Left ventricle myocardium inferior (tissue), 1 donor: Measurements from ENCODE around the gene EPHA5. TPM values are rescaled to one million over a fixed set of nuclear protein-coding genes. Genes with fewer than 3 reads are reported as not detected.

Experiments
- DNase-seq: peaks from one replicate; pipeline ENCODE4 v3.0.0-alpha.2; 2020
- H3K27ac ChIP-seq: fragments of 200-600 bp; replicated peaks from 2 replicates; pipeline ENCODE4 v1.8.0; 2021
- H3K27me3 ChIP-seq: fragments of 200-600 bp; 2 replicates; pipeline ENCODE4 v1.8.0; 2021; ENCODE audit warnings: low read depth
- H3K36me3 ChIP-seq: fragments of 200-600 bp; 2 replicates; pipeline ENCODE4 v1.8.0; 2021
- H3K4me1 ChIP-seq: fragments of 200-600 bp; 2 replicates; pipeline ENCODE4 v1.8.0; 2021
- H3K4me3 ChIP-seq: fragments of 200-600 bp; 2 replicates; pipeline ENCODE4 v1.8.0; 2021; ENCODE audit warnings: mild to moderate bottlenecking, moderate library complexity
- H3K9me3 ChIP-seq: fragments of 200-600 bp; replicated peaks from 2 replicates; pipeline ENCODE4 v1.8.0; 2021
- intact Hi-C: fragments of 100-400 bp; cut with micrococcal nuclease; formaldehyde crosslinking; loops from one replicate; pipeline ENCODE4 v1.11.0; 2022
- total RNA-seq: library from RNA; stranded (reverse); fragmentation: NEBNext Ultra II Directional; extraction: Animal tissue kit (Norgen Biotek cat#: 25700); gene quantifications from one replicate; pipeline ENCODE4 v1.2.1, GENCODE V29; 2021
- TF ChIP-seq, protein P1 (sequence below): fragments of 200-600 bp; IDR thresholded peaks from 2 replicates; pipeline ENCODE4 v1.8.0; 2021; ENCODE audit warnings: antibody characterized with exemption, mild to moderate bottlenecking, borderline replicate concordance
- donor health status: DM: no; HTN: yes; CAD: no; lungs with severe emphysema.

Gene EPHA5
- total RNA-seq, 1 donor from 2014 or later = not detected

GRCh38 chr4:65624651-65625050 lies 45.6 kb downstream of the EPHA5 start:
- TF ChIP-seq, protein P1, sequence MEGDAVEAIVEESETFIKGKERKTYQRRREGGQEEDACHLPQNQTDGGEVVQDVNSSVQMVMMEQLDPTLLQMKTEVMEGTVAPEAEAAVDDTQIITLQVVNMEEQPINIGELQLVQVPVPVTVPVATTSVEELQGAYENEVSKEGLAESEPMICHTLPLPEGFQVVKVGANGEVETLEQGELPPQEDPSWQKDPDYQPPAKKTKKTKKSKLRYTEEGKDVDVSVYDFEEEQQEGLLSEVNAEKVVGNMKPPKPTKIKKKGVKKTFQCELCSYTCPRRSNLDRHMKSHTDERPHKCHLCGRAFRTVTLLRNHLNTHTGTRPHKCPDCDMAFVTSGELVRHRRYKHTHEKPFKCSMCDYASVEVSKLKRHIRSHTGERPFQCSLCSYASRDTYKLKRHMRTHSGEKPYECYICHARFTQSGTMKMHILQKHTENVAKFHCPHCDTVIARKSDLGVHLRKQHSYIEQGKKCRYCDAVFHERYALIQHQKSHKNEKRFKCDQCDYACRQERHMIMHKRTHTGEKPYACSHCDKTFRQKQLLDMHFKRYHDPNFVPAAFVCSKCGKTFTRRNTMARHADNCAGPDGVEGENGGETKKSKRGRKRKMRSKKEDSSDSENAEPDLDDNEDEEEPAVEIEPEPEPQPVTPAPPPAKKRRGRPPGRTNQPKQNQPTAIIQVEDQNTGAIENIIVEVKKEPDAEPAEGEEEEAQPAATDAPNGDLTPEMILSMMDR = no peak
- no peaks in the 10 kb centered on the region for H3K27me3 ChIP-seq
- no peaks in the 10 kb centered on the region for H3K4me1 ChIP-seq
- intact Hi-C loops = no loop called here
- H3K36me3 ChIP-seq = no peaks in the 10 kb centered on the region
- no peak for DNase-seq
- no peak overlapping the region for H3K27ac ChIP-seq
- no peaks in the 10 kb centered on the region for H3K9me3 ChIP-seq
- no peak overlapping the region for H3K4me3 ChIP-seq

- no peaks in the 10 kb centered on the region for H3K27me3 ChIP-seq
- no peak overlapping the region for H3K27ac ChIP-seq
- no peaks in the 10 kb centered on the region for H3K4me1 ChIP-seq
- DNase-seq = no peak
- H3K36me3 ChIP-seq = no peaks in the 10 kb centered on the region
- TF ChIP-seq, protein P1 = no peak
- no peak overlapping the region for H3K4me3 ChIP-seq
- intact Hi-C loops = no loop called here
- H3K9me3 ChIP-seq = no peaks in the 10 kb centered on the region
Observed at GRCh38 chr4:65623506-65623905, 46.8 kb downstream of the EPHA5 start.

DNA sequence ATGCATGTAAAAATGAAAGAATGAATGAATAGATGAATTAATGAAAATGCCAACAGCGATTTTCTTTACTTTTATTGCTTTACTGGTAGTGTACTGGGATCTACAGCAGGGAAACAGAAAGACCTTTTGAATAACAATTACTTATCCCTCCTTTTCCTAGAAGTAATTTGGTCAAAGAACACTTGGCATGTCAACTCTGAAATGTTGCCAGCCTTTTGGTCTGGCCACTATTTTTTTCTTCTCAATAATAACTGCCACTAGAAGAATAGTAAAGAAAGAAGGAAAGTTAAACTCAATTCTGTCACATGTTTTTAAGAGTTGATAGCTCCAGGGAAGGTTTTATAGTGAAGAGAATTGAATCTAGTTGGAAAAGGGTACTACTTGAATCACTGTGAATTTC lies 52.9 kb downstream of the EPHA5 start:
- no peak for DNase-seq
- Histone ChIP-seq H3K27ac (no peak overlapping the region), H3K4me1 (no peaks in the 10 kb centered on the region), H3K36me3 (no peaks in the 10 kb centered on the region), H3K4me3 (no peak overlapping the region), H3K9me3 (peaks cover 4% of the 10 kb centered on the region), H3K27me3 (no peaks in the 10 kb centered on the region)
- TF ChIP-seq, protein P1 = no peak
- intact Hi-C loops = no loop called here

DNA sequence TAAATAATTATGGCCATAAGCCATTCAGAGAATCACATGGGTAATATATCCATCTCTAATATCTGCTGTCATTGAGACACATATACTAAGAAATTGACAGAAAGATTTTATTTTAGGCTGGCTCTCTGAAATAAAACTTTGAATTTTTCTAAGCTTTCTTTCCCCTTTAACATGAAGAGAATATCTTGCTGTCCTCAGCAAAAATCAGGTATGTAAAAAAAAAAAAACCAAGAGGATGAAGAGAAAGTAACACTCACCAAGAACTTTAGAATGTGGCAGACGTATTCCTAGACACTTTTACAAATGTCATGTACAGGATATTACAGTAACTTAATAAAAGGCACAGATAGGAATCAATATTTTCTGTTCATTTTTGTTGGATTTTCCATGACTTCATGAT lies 65.8 kb downstream of the EPHA5 start:
- Histone ChIP-seq H3K4me1 (no peaks in the 10 kb centered on the region), H3K27ac (no peak overlapping the region), H3K9me3 (no peaks in the 10 kb centered on the region), H3K36me3 (no peaks in the 10 kb centered on the region), H3K4me3 (no peak overlapping the region), H3K27me3 (no peaks in the 10 kb centered on the region)
- intact Hi-C loops = no loop called here
- no peak for DNase-seq
- TF ChIP-seq, protein P1 = no peak

GRCh38 chr4:65600656-65601055 lies 69.6 kb downstream of the EPHA5 start:
- TF ChIP-seq, protein P1 = no peak
- Histone ChIP-seq H3K9me3 (no peaks in the 10 kb centered on the region), H3K4me1 (no peaks in the 10 kb centered on the region), H3K27me3 (no peaks in the 10 kb centered on the region), H3K4me3 (no peak overlapping the region), H3K36me3 (no peaks in the 10 kb centered on the region), H3K27ac (no peak overlapping the region)
- intact Hi-C loops = no loop called here
- no peak for DNase-seq

DNA sequence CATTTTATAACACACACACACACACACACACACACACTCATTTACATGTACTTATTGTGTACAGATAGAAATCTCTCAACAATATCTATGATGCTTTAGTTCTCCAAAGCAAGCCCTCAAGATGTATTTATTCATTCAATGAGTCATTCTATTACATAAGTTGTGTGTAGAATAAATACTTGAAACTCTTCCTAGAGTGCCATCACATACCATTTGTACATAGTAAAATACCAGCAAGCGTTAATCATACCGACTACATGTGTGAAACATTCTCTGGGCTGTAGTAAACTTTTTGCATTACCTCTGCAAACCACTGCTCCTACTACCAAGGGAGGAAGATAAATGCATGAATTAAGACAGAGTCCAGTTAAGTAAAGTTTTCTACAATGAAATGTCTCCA lies 70.9 kb downstream of the EPHA5 start:
- H3K27me3 ChIP-seq = no peaks in the 10 kb centered on the region
- H3K4me1 ChIP-seq = no peaks in the 10 kb centered on the region
- TF ChIP-seq, protein P1 = no peak
- no peaks in the 10 kb centered on the region for H3K36me3 ChIP-seq
- intact Hi-C loops = no loop called here
- no peak for DNase-seq
- H3K4me3 ChIP-seq = no peak overlapping the region
- no peaks in the 10 kb centered on the region for H3K9me3 ChIP-seq
- H3K27ac ChIP-seq = no peak overlapping the region
